ENCODE results near the gene YPEL2.

- no peak for TF ChIP-seq TAF1 (IDR thresholded peaks at IDR 0.05; ENCODE audit: borderline replicate concordance, insufficient read depth, low read length)
- no peak for TF ChIP-seq FOXP2 (optimal IDR thresholded peaks at IDR 0.05; ENCODE audit: borderline replicate concordance, extremely low read depth, extremely low read length, insufficient read depth)
- TF ChIP-seq, protein P1, sequence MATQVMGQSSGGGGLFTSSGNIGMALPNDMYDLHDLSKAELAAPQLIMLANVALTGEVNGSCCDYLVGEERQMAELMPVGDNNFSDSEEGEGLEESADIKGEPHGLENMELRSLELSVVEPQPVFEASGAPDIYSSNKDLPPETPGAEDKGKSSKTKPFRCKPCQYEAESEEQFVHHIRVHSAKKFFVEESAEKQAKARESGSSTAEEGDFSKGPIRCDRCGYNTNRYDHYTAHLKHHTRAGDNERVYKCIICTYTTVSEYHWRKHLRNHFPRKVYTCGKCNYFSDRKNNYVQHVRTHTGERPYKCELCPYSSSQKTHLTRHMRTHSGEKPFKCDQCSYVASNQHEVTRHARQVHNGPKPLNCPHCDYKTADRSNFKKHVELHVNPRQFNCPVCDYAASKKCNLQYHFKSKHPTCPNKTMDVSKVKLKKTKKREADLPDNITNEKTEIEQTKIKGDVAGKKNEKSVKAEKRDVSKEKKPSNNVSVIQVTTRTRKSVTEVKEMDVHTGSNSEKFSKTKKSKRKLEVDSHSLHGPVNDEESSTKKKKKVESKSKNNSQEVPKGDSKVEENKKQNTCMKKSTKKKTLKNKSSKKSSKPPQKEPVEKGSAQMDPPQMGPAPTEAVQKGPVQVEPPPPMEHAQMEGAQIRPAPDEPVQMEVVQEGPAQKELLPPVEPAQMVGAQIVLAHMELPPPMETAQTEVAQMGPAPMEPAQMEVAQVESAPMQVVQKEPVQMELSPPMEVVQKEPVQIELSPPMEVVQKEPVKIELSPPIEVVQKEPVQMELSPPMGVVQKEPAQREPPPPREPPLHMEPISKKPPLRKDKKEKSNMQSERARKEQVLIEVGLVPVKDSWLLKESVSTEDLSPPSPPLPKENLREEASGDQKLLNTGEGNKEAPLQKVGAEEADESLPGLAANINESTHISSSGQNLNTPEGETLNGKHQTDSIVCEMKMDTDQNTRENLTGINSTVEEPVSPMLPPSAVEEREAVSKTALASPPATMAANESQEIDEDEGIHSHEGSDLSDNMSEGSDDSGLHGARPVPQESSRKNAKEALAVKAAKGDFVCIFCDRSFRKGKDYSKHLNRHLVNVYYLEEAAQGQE (IDR thresholded peaks at IDR 0.05; ENCODE audit: insufficient read depth in 1 of 2, low read depth in 2 of 2, low read length in 2 of 2): no peak
- TF ChIP-seq SIN3A (IDR thresholded peaks at IDR 0.05; ENCODE audit: borderline replicate concordance, insufficient read depth, low read length): no peak
These were observed 89.4 kb downstream of the YPEL2 start for GRCh38 chr17:59420901-59421300.

Data from PFSK-1 (cell line).